ENCODE data around the gene HLF. TPM values are rescaled to one million over a fixed set of nuclear protein-coding genes. Genes with fewer than 3 reads are reported as not detected.

HLF gene
- total and polyA plus RNA-seq, 10 of the 15 experiments (the other 5 are each of a cell fraction or from before 2014, with no cell fraction given), result 0.01 to 0.33 (median 0.20) TPM; not detected in 3

DNA sequence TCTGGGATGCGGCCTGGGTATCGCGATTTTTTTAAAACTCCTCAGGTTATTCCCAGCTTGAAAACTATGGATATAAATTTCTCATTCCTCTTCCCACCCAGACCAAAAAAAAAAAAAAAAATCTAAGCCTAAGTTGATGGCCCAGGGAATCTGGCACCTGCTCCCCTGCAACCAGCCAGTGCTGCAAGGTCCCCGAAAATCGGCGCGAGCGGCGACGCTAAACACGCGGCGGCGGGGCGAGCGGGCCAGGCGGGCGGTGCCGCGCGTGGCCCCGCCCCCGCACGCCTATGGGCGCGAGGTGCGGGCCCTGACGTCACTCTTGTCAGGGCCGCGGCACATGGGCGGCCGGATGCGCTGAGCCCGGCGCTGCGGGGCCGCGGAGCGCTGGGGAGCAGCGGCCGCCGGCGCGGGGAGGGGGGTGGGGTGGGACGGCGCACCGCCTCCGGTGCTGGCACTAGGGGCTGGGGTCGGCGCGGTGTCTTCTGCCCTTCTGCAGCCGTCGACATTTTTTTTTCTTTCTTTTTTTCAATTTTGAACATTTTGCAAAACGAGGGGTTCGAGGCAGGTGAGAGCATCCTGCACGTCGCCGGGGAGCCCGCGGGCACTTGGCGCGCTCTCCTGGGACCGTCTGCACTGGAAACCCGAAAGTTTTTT is at the start of gene HLF (continued):
- TF ChIP-seq, protein P1, sequence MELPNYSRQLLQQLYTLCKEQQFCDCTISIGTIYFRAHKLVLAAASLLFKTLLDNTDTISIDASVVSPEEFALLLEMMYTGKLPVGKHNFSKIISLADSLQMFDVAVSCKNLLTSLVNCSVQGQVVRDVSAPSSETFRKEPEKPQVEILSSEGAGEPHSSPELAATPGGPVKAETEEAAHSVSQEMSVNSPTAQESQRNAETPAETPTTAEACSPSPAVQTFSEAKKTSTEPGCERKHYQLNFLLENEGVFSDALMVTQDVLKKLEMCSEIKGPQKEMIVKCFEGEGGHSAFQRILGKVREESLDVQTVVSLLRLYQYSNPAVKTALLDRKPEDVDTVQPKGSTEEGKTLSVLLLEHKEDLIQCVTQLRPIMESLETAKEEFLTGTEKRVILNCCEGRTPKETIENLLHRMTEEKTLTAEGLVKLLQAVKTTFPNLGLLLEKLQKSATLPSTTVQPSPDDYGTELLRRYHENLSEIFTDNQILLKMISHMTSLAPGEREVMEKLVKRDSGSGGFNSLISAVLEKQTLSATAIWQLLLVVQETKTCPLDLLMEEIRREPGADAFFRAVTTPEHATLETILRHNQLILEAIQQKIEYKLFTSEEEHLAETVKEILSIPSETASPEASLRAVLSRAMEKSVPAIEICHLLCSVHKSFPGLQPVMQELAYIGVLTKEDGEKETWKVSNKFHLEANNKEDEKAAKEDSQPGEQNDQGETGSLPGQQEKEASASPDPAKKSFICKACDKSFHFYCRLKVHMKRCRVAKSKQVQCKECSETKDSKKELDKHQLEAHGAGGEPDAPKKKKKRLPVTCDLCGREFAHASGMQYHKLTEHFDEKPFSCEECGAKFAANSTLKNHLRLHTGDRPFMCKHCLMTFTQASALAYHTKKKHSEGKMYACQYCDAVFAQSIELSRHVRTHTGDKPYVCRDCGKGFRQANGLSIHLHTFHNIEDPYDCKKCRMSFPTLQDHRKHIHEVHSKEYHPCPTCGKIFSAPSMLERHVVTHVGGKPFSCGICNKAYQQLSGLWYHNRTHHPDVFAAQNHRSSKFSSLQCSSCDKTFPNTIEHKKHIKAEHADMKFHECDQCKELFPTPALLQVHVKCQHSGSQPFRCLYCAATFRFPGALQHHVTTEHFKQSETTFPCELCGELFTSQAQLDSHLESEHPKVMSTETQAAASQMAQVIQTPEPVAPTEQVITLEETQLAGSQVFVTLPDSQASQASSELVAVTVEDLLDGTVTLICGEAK (IDR thresholded peaks at IDR 0.05; ENCODE audit: borderline replicate concordance), result no peak
- TF ChIP-seq YY1 (IDR thresholded peaks at IDR 0.05; ENCODE audit: low read depth, low read length) (0 out of 2 replicates have a peak, but pooled peaks have one; percentile 41), SP1 (IDR thresholded peaks at IDR 0.05; ENCODE audit: low read depth, low read length) (peak; percentile 36), NFYB (IDR thresholded peaks at IDR 0.05; ENCODE audit: insufficient read depth, low read depth, low read length) (peak; percentile 59; the same call in 1 of the 2 replicates), LARP7 (IDR thresholded peaks at IDR 0.05) (no peak), RAD51 (IDR thresholded peaks at IDR 0.05) (no peak), RCOR1 (conservative IDR thresholded peaks at IDR 0.05; ENCODE audit: low read depth, low read length) (no peak), WRNIP1 (IDR thresholded peaks at IDR 0.05; ENCODE audit: borderline replicate concordance, low read depth, low read length) (no peak), NFYA (IDR thresholded peaks at IDR 0.05; ENCODE audit: borderline replicate concordance, low read depth, low read length) (no peak), SUZ12 (IDR thresholded peaks at IDR 0.05; ENCODE audit: unreplicated experiment) (peak; percentile 41), RB1 (IDR thresholded peaks at IDR 0.05; ENCODE audit: borderline replicate concordance) (no peak), BHLHE40 (IDR thresholded peaks at IDR 0.05; ENCODE audit: borderline replicate concordance in 1 of 2, low read depth in 2 of 2, low read length in 1 of 2) (peak; percentile 81 to 83)
- TF ChIP-seq, protein P2, sequence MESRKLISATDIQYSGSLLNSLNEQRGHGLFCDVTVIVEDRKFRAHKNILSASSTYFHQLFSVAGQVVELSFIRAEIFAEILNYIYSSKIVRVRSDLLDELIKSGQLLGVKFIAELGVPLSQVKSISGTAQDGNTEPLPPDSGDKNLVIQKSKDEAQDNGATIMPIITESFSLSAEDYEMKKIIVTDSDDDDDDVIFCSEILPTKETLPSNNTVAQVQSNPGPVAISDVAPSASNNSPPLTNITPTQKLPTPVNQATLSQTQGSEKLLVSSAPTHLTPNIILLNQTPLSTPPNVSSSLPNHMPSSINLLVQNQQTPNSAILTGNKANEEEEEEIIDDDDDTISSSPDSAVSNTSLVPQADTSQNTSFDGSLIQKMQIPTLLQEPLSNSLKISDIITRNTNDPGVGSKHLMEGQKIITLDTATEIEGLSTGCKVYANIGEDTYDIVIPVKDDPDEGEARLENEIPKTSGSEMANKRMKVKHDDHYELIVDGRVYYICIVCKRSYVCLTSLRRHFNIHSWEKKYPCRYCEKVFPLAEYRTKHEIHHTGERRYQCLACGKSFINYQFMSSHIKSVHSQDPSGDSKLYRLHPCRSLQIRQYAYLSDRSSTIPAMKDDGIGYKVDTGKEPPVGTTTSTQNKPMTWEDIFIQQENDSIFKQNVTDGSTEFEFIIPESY (IDR thresholded peaks at IDR 0.05), result no peak
- TF ChIP-seq, protein P3, sequence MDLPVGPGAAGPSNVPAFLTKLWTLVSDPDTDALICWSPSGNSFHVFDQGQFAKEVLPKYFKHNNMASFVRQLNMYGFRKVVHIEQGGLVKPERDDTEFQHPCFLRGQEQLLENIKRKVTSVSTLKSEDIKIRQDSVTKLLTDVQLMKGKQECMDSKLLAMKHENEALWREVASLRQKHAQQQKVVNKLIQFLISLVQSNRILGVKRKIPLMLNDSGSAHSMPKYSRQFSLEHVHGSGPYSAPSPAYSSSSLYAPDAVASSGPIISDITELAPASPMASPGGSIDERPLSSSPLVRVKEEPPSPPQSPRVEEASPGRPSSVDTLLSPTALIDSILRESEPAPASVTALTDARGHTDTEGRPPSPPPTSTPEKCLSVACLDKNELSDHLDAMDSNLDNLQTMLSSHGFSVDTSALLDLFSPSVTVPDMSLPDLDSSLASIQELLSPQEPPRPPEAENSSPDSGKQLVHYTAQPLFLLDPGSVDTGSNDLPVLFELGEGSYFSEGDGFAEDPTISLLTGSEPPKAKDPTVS (IDR thresholded peaks at IDR 0.05; ENCODE audit: low read depth, low read length), result no peak
- TF ChIP-seq, protein P4, sequence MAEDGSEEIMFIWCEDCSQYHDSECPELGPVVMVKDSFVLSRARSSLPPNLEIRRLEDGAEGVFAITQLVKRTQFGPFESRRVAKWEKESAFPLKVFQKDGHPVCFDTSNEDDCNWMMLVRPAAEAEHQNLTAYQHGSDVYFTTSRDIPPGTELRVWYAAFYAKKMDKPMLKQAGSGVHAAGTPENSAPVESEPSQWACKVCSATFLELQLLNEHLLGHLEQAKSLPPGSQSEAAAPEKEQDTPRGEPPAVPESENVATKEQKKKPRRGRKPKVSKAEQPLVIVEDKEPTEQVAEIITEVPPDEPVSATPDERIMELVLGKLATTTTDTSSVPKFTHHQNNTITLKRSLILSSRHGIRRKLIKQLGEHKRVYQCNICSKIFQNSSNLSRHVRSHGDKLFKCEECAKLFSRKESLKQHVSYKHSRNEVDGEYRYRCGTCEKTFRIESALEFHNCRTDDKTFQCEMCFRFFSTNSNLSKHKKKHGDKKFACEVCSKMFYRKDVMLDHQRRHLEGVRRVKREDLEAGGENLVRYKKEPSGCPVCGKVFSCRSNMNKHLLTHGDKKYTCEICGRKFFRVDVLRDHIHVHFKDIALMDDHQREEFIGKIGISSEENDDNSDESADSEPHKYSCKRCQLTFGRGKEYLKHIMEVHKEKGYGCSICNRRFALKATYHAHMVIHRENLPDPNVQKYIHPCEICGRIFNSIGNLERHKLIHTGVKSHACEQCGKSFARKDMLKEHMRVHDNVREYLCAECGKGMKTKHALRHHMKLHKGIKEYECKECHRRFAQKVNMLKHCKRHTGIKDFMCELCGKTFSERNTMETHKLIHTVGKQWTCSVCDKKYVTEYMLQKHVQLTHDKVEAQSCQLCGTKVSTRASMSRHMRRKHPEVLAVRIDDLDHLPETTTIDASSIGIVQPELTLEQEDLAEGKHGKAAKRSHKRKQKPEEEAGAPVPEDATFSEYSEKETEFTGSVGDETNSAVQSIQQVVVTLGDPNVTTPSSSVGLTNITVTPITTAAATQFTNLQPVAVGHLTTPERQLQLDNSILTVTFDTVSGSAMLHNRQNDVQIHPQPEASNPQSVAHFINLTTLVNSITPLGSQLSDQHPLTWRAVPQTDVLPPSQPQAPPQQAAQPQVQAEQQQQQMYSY (CRISPR knock-in tag; IDR thresholded peaks at IDR 0.05), result no peak
- TF ChIP-seq, protein P5, sequence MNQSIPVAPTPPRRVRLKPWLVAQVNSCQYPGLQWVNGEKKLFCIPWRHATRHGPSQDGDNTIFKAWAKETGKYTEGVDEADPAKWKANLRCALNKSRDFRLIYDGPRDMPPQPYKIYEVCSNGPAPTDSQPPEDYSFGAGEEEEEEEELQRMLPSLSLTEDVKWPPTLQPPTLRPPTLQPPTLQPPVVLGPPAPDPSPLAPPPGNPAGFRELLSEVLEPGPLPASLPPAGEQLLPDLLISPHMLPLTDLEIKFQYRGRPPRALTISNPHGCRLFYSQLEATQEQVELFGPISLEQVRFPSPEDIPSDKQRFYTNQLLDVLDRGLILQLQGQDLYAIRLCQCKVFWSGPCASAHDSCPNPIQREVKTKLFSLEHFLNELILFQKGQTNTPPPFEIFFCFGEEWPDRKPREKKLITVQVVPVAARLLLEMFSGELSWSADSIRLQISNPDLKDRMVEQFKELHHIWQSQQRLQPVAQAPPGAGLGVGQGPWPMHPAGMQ (IDR thresholded peaks at IDR 0.05; ENCODE audit: borderline replicate concordance), result no peak

All from GM12878 (cell line).